HG02610 (cell line): ENCODE data around the gene ABCA4.
A peak's percentile ranks its signal among the peaks of the same experiment; 100 is the strongest.

ENCODE experiments used
- ATAC-seq: cut with Tn5 transposase; IDR thresholded peaks from one replicate; pipeline ENCODE4 v1.9.1; 2021; ENCODE audit warnings: mild to moderate bottlenecking, moderate library complexity; ENCODE audit not compliant: unreplicated experiment

The ABCA4 gene

GRCh38 chr1:93988634-93989350 lies 132.2 kb downstream of the ABCA4 start:
- ATAC-seq = no peak

- no peak for ATAC-seq
Measured at GRCh38 chr1:93981274-93981667, 139.7 kb downstream of the ABCA4 start.

DNA sequence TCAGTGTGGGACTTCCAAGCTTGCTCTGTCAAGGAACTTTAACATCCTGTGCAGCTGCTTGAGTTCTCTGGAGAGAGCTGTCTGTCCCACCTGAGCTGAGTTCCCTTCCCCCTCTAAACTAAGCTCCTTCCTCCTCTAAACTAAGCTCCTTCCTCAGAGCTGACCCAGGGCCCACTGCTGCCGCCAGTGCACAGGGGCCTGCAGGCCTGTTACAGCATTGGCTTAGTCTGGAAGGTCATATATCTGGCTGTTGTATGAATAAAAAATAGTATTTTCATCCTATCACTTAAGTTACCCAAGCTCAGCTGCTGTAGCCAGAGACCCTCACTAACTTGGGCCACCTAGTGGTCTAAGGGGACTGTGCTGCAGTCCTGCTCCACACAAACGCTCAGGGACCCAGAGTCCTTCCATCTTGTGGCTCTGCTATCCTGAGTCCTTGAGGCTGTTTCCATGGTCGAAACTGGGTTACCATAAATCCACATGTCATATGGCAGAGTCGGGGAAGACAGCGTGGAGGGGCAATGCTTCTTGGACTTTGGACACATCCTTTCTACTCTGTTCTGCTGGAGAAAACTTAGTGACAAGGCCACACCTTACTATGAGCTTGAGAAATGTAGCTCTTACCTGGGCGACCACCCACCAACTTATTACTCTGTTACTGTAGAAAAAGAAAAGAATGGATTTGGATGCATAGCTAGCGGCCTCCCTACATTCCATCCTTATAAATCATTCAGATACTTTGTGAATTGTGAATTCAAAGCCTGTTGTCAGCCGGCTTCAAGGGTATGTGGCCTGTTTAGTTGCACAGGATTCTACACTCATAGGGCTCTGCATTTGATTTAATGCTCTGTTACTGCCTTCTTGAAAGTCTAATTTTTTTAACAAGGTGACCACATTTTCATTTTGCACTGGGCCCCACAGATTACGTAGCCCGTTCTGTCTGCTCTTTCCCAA lies 140.4 kb downstream of the ABCA4 start:
- no peak for ATAC-seq

- no peak for ATAC-seq
Measured at GRCh38 chr1:93979718-93980319, 141.1 kb downstream of the ABCA4 start.

- ATAC-seq = no peak
Measured at GRCh38 chr1:93979040-93979717, 141.8 kb downstream of the ABCA4 start.

DNA sequence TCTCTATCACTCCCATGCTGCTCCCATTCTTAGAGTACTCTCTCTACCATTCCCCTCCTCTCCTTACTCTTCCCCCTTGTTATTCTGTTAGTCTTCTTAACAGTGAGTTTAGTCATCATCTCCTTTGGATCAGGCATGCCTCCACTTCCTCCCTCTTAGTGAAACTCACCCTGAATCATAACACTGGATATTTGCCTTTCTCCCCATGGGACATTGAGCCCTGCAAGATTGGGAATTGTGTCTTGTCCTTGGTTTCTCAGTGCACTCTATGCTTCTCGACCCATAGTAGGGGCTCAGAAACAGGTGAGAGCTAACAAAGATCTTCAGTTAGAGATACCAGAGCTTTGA lies 143.4 kb downstream of the ABCA4 start:
- ATAC-seq = no peak

- no peak for ATAC-seq
Measured at GRCh38 chr1:93976711-93977597, 144.0 kb downstream of the ABCA4 start.

DNA sequence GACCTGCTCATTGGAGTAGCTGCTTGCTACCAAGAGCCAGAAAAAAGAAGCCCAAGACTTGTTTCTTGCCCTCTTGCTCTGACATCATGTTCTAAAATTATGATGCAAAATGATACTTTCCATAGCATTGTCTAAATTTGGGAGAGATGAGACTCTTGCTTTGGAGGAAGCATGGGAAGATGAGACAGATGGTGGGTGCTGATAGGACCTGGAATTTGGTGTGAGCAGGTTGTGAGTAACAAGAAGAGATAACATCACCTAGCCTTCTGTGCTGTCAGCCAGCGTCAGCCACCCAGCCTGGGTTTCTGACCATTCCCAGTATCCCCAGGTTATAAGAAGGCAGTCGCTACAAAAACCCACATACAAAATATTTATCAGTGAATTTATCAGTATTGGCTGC lies 144.7 kb downstream of the ABCA4 start:
- ATAC-seq = no peak

DNA sequence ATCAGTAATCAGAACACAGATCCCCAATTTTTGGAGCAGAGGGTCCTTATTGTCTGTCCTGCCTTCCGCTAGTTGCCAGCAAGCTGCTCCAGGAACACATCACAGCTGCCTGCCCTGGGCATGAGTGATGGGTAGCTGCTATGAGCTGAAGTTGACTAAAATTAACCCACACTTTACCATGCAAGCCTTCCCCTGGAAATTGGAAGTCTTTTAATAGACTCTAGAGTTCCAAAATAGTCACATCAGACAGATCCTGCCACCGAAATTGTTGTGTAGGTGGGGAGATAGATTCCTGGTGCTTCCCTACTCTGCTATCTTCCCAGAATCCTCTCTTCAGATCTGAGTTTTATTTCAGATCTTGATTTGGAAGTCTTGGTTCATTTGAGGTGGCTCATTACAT lies 148.6 kb downstream of the ABCA4 start:
- no peak for ATAC-seq

DNA sequence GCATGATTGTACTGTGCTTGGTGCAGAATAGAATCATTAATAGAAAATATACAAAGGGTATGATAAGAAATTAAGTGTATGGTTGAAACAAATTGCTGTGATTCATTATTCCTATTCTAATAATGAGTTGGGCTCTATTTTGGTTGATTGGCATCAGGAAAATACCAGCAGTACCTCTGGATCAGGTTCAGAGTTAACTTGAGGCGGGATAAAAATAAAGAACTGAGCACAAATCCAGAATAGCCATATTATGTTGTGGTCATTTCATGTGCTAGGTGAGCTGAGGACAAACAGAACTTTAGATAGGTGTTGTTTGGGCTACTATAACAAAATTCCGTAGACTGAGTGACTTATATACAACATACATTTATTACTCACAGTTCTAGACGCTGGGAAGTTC lies 151.1 kb downstream of the ABCA4 start:
- ATAC-seq = no peak

DNA sequence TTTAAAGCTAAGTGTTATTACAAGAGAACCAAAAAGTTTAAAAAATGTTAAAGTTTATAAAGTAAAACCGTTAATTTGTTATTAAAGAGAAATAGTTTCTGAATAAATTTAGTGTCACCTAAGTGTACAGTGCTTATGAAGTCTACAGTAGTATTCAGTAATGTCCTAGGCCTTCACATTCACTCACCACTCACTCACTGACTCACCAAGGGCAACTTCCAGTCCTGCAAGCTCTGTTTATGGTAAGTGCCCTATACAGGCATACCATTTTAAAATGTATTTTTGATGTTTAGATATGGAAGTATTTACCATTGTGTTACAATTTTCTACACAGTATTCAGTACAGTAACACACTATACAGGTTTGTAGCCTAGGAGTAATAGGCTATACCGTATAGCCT lies 151.6 kb downstream of the ABCA4 start:
- no peak for ATAC-seq

- ATAC-seq = no peak
Measured at GRCh38 chr1:93967306-93967705, 153.6 kb downstream of the ABCA4 start.

DNA sequence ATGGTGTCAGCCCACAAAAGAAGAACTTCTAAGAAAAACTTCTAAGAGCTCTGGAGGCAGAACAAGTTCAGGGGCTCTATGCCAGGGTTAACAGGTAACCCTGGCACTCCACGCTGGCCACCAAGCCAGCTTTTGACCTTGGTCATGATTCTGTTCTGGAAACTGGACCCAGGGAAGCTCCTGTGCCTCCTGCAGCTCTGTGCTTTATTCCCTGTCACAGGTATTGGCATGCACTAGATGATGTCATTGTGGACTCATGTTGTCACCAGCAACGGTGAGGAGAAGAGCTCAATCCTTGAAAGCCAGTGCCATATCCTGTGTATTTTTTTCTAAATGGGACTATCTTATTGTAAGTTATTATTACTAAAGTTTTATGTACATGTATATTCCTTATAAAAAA lies 155.1 kb downstream of the ABCA4 start:
- ATAC-seq = no peak

GRCh38 chr1:93965256-93965655 lies 155.7 kb downstream of the ABCA4 start:
- no peak for ATAC-seq

DNA sequence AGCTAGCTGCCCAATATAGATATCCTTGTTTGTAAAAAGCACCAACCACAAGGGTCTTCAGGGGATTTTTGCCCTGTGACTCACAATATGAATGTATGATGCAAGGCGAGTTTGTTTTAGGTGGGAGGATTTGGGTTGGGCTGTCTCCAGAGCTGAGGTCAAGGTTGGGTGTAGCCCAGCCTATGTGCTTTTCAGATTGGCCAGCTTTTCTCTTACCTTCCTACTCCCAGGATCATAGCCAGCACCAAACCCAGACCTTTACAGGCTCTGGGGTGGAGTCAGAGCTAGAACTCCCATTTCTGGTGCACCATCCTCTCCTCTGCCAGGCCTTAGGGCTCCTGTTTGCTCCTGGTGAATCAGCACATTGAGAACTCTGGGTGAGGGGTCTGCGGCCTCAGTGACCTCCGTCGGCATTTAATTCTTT lies 156.2 kb downstream of the ABCA4 start:
- ATAC-seq = peak; percentile 56

DNA sequence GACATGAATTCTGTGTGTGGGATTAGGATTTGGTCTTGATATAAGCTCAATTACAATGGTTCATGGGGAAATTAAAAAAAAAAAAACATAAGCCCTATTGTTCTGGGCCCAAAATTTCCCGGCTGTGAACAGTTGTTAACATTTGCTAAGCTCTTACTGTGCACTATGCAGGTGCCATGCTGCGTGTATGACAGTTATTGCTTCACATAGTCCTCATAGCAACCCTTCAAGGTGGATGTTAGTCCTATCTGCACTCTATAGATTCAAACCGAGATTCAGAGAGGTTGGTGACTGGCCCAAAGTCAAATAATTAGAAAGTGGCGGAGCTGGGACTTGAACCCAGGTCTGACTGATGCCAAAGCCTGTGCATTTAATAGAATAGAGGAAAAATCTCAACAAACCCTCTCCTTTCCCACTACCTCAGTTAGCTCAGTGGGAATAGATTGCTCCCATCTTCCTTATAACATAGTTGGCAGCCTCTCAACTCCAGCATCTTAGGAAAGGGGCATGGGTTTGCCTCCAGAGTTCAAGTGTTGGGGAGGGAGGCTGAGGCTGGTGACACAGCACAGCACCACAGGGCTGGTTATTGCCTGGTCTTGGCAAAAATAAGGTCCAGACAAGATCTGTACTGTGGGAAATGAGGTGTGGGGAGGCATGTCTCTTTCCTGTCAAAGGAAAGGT lies 156.7 kb downstream of the ABCA4 start:
- no peak for ATAC-seq

GRCh38 chr1:93963585-93963984 lies 157.4 kb downstream of the ABCA4 start:
- ATAC-seq = no peak

DNA sequence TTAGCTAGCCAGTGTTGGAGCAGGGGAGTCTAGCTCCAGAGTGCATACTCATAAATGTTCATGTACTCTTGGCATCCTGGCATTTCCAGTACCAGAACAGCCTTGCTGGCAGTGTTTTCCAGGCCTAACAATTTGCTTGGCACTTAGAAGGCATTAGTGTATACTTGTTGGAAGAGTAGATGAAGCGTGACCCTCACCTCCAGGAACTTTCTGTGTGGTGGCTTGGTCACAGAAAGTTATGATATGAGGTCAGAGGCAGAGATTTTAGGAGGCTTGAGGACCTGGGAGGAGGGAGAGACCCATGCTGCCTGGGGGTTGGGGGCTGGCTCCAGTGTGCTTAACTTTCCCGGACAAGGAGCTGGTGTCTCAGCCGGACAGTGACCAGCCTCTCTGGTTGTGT lies 159.0 kb downstream of the ABCA4 start:
- no peak for ATAC-seq

DNA sequence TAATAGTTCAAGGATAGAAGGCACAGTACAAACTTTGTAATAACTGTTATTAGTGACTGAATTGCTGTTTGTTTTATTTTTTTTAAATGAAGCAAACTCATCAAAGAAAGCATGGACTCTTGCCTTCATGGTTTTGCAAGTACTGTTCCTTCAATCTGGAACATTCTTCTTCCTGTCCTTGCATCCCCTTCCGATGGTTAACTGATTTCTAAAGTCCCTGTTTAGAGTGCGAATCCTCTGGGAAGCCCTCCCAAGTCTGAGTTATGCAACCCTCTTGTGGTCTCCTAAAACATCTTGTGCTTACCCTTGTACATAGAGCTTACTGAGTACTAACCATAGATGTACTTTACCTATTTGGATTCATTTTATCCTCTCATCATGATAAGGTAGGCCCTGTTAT lies 159.5 kb downstream of the ABCA4 start:
- ATAC-seq = no peak
